Limb (tissue), 2 donors: ENCODE data around the gene ZNF493.
A peak's percentile ranks its signal among the peaks of the same experiment; 100 is the strongest.

Source experiments
- DNase-seq, 2 donors: peaks; one replicate each; pipeline ENCODE4 v3.0.0-alpha.2; 2016; ENCODE audit errors: extremely low spot score in 2 of 2

Gene ZNF493

GRCh38 chr19:21396893-21397572 lies at the start of gene ZNF493:
Gene ZNF493, plus strand, starts transcription at chr19:21397133. Its CDS starts 105 bp downstream, at chr19:21397238.
- peak; percentile 93 to 97 for DNase-seq

- DNase-seq = no peak
Observed at GRCh38 chr19:21352830-21353229, 44.1 kb upstream of the ZNF493 start.

- peak; percentile 92 to 94 for DNase-seq
Observed at GRCh38 chr19:21358768-21359451, 38.0 kb upstream of the ZNF493 start, which contains the start of gene ZNF738. Gene ZNF738, plus strand, starts transcription at chr19:21359000. Its CDS starts 141 bp downstream, at chr19:21359141.

GRCh38 chr19:21362291-21362690 lies 34.6 kb upstream of the ZNF493 start:
- DNase-seq = no peak

GRCh38 chr19:21383980-21384582 lies 12.9 kb upstream of the ZNF493 start:
- no peak for DNase-seq

GRCh38 chr19:21396121-21396520 lies 812 bp upstream of the ZNF493 start:
- DNase-seq = no peak

GRCh38 chr19:21398851-21399250 lies 1.9 kb downstream of the ZNF493 start:
- DNase-seq = no peak

GRCh38 chr19:21402303-21402985 lies 5.5 kb downstream of the ZNF493 start:
- no peak for DNase-seq

- no peak for DNase-seq
Observed at GRCh38 chr19:21410166-21410565, 13.2 kb downstream of the ZNF493 start.

- no peak for DNase-seq
Observed at GRCh38 chr19:21422244-21422643, 25.3 kb downstream of the ZNF493 start.

- no peak for DNase-seq
Observed at GRCh38 chr19:21423057-21424041, 26.4 kb downstream of the ZNF493 start.

- no peak for DNase-seq
Observed at GRCh38 chr19:21430675-21431074, 33.7 kb downstream of the ZNF493 start.

- no peak for DNase-seq
Observed at GRCh38 chr19:21432590-21432989, 35.7 kb downstream of the ZNF493 start.

- no peak for DNase-seq
Observed at GRCh38 chr19:21434516-21434915, 37.6 kb downstream of the ZNF493 start.

GRCh38 chr19:21434967-21435544 lies 38.1 kb downstream of the ZNF493 start:
- DNase-seq = no peak

- DNase-seq = no peak
Observed at GRCh38 chr19:21439201-21439751, 42.3 kb downstream of the ZNF493 start.

GRCh38 chr19:21440321-21440720 lies 43.4 kb downstream of the ZNF493 start:
- DNase-seq = no peak

GRCh38 chr19:21451187-21451586 lies 54.3 kb downstream of the ZNF493 start:
- DNase-seq = no peak

GRCh38 chr19:21454901-21455300 lies 58.0 kb downstream of the ZNF493 start:
- no peak for DNase-seq

GRCh38 chr19:21460686-21461085 lies 63.8 kb downstream of the ZNF493 start:
- DNase-seq = no peak
